ENCODE results near the gene DNMT3L. TPM values are rescaled to one million over a fixed set of nuclear protein-coding genes. Genes with fewer than 3 reads are reported as not detected.

The DNMT3L gene
- total RNA-seq, 2 experiments from 2014 or later: not detected

DNA sequence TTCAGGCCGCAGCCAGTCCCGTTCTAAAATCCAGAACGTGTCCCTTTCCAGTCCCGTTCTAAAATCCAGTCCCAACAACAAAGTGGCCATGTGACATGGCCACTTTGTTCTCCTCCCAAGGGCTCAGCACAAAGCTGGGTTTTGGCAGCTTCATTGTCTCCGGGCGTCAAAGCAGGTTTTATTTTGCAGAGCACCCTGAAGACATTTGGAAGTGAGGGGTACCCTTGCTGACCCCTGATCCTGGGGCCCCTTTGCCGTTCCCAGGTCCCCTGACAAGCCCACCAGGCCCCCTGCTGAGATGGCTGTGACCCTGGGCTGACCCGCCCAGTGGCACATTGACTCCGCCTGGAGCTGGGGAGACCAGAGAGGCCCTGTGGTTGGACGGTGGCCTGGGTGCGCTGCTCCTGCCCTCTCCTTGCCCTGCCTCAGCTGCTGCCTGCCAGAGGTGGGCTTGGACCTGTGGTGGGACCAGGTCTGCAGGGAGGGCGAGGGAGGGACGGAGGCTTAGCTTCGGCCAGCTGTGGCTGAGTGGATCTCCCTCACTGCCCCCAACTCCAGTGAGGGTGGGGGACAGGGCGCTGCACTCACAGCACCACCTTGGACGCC, 42.4 kb upstream of the DNMT3L start:
- intact Hi-C loops (cut with micrococcal nuclease; ENCODE audit: unreplicated experiment): no loop called here
- CTCF ChIA-PET (ENCODE audit: unreplicated experiment): no interaction called here
- H3K4me2 ChIP-seq (ENCODE audit: low read length): 0 out of 2 replicates have a peak overlapping the region, but pooled peaks have one; percentile 87
- H3K9me3 ChIP-seq (ENCODE audit: low read length): no peaks in the 10 kb centered on the region
- TF ChIP-seq EZH2phosphoT487 (IDR thresholded peaks at IDR 0.05; ENCODE audit: borderline replicate concordance, low read depth, low read length) (no peak), CTCF (conservative IDR thresholded peaks at IDR 0.05; ENCODE audit: low read length) (no peak)
- H3K9me2 ChIP-seq (ENCODE audit: insufficient read depth, low read length): no peaks in the 10 kb centered on the region
- H3K4me3 ChIP-seq (ENCODE audit: low read depth, low read length, poor library complexity, severe bottlenecking): no peak overlapping the region
- no peaks in the 10 kb centered on the region; the same call in 1 of the 2 replicates for H4K20me1 ChIP-seq (ENCODE audit: insufficient read depth, low read length)
- DNase-seq (ENCODE audit: low spot score): no peak
- H3K36me3 ChIP-seq (ENCODE audit: insufficient read depth, low read length): peaks cover 9% of the 10 kb centered on the region; the same call in 1 of the 2 replicates
- peaks cover 48% of the 10 kb centered on the region for H3K4me1 ChIP-seq (ENCODE audit: insufficient read depth, low read length, poor library complexity, severe bottlenecking)
- POLR2A ChIA-PET: interaction anchor here (0.7 to 0.9 kb wide), 2 partner anchors 499 to 1412 kb away, joined by 3 read pairs; no protein-coding TSS in a partner anchor
- H3K79me2 ChIP-seq (ENCODE audit: insufficient read depth, low read depth, low read length): peaks cover 7% of the 10 kb centered on the region; the same call in 1 of the 2 replicates
- no TSS peak for BruUV-seq (replicated peaks)
- H3K27ac ChIP-seq (ENCODE audit: low read depth, low read length, poor library complexity, severe bottlenecking): no peak overlapping the region
- no peak overlapping the region for H2AFZ ChIP-seq (ENCODE audit: low read length)

GRCh38 chr21:44303490-44303981, 41.8 kb upstream of the DNMT3L start:
- no peaks in the 10 kb centered on the region; the same call in 1 of the 2 replicates for H4K20me1 ChIP-seq (ENCODE audit: insufficient read depth, low read length)
- CTCF ChIA-PET (ENCODE audit: unreplicated experiment): no interaction called here

More at GRCh38 chr21:44303490-44303981, 41.8 kb upstream of the DNMT3L start:
- Histone ChIP-seq H3K79me2 (ENCODE audit: insufficient read depth, low read depth, low read length) (peaks cover 7% of the 10 kb centered on the region; the same call in 1 of the 2 replicates), H3K9me2 (ENCODE audit: insufficient read depth, low read length) (no peaks in the 10 kb centered on the region), H3K4me2 (ENCODE audit: low read length) (peak overlapping the region; percentile 87; the same call in 1 of the 2 replicates), H3K27ac (ENCODE audit: low read depth, low read length, poor library complexity, severe bottlenecking) (peak overlapping the region; percentile 29), H3K36me3 (ENCODE audit: insufficient read depth, low read length) (peaks cover 9% of the 10 kb centered on the region; the same call in 1 of the 2 replicates), H3K9me3 (ENCODE audit: low read length) (no peaks in the 10 kb centered on the region), H3K4me1 (ENCODE audit: insufficient read depth, low read length, poor library complexity, severe bottlenecking) (peaks cover 53% of the 10 kb centered on the region), H3K4me3 (ENCODE audit: low read depth, low read length, poor library complexity, severe bottlenecking) (no peak overlapping the region), H2AFZ (ENCODE audit: low read length) (no peak overlapping the region)
- no peak for TF ChIP-seq EZH2phosphoT487 (IDR thresholded peaks at IDR 0.05; ENCODE audit: borderline replicate concordance, low read depth, low read length)
- TF ChIP-seq CTCF (conservative IDR thresholded peaks at IDR 0.05; ENCODE audit: low read length): no peak
- DNase-seq (ENCODE audit: low spot score): peak; percentile 50
- no TSS peak for BruUV-seq (replicated peaks)
- POLR2A ChIA-PET: interaction anchor here (0.7 to 0.9 kb wide), 2 partner anchors 498 to 1412 kb away, joined by 3 read pairs; no protein-coding TSS in a partner anchor
- intact Hi-C loops (cut with micrococcal nuclease; ENCODE audit: unreplicated experiment): no loop called here
